ENCODE measurements around the gene PDZD2.

Gene PDZD2

DNA sequence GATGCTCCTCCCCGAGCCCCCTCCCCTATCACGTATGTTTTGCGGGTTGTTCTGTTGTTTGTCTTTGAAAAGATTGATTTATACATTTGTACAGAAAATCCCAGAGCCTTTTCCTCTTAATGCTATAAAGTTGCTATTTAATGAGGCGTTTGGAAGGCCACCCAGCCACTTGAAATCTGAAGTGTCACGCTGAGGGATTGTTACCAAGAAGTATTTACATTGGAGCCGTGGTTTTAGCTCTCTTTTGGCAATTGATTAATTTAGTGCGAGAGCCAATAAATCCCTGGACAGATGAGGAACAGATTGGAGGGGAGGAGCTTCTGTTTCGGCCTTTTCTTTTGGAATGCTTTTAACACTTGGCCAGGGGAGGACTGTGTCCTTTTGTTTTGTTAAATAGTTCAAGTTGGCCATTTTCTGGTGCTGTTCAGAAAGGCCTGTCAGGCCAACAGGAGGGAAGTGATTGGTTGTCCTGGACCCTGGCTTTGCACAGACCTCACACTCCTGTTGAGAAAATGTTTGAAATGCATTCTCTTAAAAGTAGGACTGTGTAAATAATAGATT is 250.2 kb downstream of the PDZD2 start:
- no peak for DNase-seq

GRCh38 chr5:31890046-31890445 is 251.1 kb downstream of the PDZD2 start:
- no peak for DNase-seq

DNA sequence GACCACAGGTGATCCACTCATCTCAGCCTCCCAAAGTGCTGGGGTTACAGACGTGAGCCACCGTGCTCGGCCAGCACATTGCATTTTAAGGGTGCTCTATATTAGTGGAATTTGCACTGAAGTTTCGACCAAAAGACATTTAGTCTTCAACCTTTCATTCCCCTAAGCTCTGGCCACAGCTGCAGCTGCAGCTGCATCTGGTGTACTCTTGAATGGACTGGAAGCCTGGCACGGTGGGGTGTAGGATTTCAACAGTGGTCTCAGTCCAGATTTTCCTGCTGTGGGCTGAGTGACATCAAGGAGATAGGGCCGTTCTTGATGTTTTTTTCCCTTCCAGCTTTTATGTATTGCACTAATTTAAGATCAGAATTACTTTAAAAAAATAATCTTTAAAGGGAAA is 255.2 kb downstream of the PDZD2 start:
- DNase-seq: no peak

DNA sequence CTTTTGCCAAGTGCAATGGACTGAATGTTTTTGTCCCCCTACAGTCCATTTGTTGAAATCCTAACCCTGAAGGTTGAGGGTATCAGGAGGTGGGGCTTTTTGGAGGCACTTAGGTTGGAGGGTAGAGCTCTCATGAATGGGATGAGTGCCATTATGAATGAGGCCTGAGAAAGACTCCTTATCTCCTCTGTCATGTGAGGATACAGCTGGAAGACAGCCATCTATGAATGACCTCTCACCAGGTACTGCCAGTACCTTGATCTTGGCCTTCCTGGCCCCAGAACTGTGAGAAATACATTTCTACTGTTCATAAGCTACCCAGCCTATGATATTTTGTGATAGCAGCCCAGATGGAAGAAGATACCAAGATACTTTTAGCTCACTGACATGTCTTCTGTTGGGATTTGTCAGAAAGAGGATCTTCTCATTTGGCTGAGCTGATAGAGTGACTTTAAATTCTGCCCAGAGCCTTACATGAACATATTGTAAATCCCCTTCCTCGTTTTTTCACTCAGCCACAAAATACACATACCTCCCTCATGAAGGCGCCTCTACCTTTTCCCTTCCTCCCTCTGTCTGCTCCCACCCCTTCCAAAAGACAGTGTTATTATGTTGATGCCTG is 256.4 kb downstream of the PDZD2 start:
- DNase-seq: no peak

DNA sequence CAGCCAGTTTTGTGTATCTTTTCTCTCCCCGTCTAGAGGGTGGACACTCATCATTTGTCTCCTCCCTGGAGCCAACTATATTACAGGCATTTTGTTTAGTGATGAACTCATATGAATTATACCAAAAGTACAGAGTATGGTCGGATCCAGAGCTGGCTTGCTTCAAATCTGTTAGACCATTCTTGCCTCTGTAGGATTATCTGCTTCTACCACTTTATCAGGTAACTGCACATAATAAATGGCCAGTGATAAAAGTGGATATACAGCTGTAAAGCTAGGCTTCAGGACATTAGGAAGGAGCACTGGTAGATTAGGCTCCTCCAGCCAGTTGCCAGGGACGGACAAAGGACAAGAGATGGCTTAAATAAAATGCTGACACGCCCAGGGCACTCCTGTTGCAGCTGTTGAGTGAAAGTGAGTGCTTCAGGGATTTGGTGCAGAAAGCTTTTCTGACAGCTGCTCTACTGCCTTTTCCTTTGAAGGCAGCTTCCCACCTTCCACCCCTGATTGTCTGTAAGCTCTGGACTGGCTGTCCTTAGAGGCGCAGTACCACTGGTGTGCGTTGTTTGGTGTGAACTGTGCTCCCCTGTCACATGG is 259.2 kb downstream of the PDZD2 start:
- no peak for DNase-seq

- DNase-seq: no peak
Measured at GRCh38 chr5:31900296-31900865, 261.4 kb downstream of the PDZD2 start.

DNA sequence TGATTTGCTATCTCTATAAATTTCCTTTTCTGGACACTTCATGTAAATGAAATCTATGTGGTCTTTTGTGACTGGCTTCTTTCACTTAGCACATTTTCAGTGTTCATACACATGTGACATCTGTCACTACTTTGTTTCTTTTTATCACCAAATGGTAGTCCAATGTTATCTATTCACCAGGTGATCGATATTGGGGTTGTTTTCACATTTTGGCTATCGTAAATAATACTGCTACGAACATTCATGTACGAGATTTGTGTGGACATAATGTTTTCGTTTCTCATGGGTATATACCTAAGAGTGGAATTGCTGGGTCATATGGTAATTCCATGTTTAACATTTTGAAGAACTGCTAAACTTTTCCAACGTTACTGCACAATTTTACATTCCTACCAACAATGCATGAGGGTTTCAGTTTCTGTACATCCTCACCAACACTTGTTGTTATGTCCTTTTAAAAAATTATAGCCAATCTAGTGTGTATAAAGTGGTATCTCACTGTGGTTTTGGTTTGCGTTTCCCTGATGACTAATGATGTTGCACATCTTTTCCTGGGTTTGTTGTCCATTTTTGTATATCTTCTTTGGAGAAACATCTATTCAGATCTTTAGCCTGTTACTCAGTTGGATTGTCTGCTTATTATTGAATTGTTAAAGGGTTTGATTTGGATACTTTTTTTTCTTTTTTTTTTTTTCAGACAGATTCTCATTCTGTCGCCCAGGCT is 263.0 kb downstream of the PDZD2 start:
- DNase-seq: no peak

GRCh38 chr5:31908396-31908795 is 269.5 kb downstream of the PDZD2 start:
- no peak for DNase-seq

- no peak for DNase-seq
Measured at GRCh38 chr5:31909073-31909472, 270.1 kb downstream of the PDZD2 start.

DNA sequence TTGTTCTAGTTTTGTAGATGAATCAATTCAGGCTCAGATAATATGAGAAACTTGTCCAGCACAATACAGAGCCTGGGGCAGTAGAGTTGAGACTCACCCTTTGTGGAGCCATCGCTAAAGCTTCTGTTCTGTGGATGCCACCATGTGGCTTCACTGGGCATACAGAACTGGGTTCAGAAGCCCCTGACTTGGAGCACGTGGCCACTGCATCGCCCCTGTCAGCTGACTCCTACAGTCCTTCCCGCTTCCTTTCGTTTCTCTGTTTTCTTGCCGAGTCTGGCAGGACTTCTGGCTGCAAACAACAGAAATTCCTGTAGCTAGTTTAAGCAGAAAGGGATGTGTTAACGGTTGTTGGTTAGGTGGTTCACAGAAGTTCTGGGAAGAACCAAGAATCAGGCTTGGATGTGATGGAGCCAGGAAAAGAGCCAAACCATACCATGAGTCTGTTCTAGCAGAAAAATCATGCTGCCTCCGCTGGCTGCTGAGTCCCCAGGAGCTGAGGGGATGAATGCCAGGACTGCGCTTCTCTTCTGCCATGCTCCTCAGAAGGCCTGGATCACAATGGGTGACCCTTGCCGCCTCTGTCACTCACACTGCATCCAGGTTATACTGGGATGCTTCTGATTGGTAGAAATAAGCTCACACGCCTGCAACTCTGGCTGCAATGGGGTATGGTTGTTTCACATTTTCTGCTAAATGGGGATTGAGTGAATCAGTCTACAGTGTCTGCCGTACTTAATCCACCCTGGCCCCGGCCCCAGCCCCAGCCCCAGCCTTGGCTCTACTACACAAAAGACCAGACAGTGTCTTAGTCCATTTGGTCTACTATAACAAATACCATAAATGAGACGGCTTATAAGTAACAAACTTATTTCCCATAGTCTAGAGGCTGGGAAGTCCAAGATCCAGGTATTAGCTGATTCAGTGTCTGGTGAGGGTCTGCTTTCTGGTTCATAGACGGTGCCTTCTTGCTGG is 272.6 kb downstream of the PDZD2 start:
- DNase-seq: no peak

DNA sequence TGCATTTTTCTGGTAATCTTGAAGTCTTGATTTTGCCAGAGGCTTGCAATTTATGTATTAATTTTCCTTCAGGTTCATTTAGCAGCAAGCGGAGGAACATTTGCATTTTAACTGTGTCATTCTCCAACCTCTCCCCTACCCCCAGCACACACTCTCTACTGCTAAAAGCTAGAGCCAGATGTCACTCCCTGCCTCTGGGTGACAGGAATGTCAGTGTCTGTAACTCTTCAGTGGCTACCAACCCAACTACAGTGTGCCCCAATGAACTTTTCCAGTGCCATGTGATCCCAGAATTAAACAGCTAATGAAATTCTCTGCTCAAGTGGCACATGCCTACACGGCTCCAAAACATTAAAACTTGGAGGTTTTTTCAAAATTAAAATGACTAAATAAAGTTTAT is 274.9 kb downstream of the PDZD2 start:
- DNase-seq: no peak

DNA sequence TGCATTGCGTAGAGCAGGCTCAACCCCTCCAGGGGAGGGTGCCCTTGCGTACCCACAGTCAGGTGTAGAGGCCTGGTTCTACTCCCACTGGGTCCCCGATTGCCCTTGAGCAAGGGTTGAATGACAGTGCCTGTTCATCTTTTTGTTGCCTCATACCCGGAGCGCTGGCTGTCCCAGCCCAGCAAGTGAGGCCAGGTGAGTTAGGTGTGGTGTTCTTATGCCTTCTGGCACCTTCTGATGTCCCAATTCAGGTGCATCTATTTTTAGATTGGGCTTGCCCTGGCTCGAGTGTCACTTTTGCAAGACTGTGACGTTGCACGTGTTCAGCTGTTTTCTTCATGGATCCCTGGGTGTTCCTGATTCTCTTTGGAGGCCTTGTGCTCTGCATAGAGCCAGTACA is 277.4 kb downstream of the PDZD2 start:
- no peak for DNase-seq

- DNase-seq: no peak
Measured at GRCh38 chr5:31918739-31919138, 279.8 kb downstream of the PDZD2 start.

DNA sequence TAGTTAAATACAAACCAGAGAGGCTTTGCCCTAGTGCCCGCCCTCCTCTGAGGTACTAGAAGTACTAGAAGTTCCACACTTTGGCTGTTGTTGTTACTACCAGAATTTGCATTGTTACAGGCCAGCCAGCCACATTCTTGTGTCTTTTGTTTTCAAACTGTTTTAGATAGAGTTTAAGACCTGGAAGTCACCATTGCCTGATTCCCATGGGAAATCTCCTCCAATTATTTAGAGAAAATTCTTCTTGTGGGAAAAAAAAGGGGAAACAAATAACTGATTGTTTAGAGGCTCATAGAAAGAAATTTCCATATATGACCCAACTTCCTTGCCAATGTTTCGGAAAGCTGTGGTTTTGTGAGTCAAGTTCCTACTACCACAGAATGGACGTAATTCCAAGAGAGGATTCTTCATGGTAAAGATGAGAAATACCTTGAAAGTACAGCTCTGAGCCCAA is 282.9 kb downstream of the PDZD2 start:
- DNase-seq: no peak

- DNase-seq: no peak
Measured at GRCh38 chr5:31924005-31924404, 285.1 kb downstream of the PDZD2 start.

DNA sequence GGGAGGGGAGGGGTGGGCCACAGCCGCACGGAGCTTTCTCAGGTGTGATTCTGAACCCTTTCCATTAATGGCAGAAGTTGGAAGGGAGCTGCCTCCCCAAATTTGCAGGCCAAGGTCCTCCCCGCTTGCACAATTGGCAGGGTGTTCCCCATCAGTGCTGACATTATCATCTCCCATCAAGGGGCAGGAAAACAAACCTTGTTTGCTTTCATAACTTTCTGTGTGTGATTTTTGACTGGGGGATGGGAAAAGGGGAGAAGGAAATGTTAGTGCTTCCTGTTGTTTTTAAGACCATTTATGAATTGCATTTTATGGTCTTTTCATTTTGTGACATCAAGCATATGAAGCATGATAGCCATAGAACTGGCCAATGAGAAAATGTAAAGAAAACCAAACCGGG is 292.9 kb downstream of the PDZD2 start:
- DNase-seq: no peak

DNA sequence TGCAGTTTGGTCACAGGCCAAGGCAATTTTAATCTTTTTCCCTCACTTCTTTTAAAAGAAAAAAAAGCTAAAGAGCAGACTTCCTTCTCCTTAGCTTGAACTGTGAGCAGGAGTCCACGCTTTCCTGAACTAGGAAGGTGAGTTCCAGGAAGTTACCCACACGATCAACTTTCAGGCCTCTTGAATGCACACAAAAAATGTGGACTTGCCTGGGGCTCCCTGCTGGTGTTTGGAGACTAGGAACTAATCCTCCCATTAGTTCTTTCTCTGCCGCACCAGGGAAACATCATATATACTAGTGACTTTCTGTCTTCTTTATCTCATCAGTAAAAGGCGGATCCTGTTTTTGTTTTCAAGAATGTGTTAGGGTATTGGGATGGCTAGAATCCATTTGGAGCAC is 295.2 kb downstream of the PDZD2 start:
- no peak for DNase-seq

DNA sequence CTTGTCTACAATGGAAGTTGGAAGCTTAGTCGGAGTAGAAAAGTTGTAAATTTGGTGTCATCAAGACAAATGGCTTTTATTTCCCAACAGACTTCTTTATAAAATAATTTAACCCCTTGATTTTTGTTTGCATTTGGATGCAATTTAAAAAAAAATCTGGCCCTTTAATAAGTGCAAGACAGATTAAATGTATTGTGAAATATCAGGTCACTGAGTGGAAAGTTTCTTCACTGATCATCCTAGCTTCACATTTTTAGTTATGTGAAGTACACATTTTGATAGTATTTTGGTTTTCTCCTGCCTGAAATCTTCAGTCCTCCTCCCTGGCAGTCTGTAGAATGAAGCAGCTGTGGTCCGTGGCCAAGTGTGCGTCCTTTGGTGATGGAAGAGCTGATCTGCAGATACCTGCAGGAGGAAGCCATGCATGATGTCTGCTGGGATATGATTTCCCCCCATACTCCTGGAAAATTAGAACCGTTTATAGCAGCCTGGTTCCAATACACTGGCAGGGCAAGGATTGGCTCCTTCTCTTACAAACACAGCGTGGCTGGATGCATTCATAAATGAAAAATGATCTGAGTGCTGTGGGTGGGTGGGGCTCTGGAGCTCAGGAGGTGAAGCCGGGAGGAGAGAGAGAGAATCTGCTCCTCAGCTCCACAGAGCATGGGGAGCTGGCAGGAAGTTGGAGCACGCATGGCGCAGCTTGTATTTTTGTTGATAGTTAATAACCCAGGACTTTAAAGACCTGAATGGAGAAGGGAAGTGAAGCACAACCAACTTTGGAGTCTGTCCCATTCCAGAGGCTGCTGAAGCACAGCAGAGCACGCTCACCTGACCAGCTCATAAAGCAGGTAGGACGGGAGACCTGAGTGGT is 296.8 kb downstream of the PDZD2 start:
- no peak for DNase-seq

- DNase-seq: no peak
Measured at GRCh38 chr5:31936683-31937082, 297.8 kb downstream of the PDZD2 start.

DNA sequence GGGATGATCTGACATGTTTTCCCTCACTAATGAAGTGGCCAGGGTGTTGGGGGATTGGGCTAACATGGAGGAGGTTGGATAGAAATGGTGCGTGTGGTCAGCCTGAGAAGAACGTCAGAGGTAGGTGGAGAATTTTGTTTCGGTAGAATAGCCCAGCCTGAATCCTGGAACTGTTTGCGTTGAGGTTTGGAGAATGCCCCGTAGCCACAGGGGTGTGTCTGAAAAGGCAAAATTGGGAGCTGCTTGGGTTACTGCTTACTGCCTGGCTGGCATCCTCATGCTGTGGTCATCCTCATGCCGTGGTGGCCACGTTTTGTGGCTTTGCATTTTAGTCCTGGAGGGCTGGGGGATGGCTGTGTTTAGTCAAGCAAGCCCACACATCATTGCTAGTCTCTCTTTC is 298.3 kb downstream of the PDZD2 start:
- no peak for DNase-seq

- DNase-seq: no peak
Measured at GRCh38 chr5:31937703-31938102, 298.8 kb downstream of the PDZD2 start.

- DNase-seq: no peak
Measured at GRCh38 chr5:31939151-31939550, 300.2 kb downstream of the PDZD2 start.
